ENCODE results near the gene NTN4.
"Not testable (repeated sequence)": the region's sequence is repeated elsewhere in the genome, so short reads cannot be mapped to it uniquely, and the experiment has no call there.

NTN4 gene

DNA sequence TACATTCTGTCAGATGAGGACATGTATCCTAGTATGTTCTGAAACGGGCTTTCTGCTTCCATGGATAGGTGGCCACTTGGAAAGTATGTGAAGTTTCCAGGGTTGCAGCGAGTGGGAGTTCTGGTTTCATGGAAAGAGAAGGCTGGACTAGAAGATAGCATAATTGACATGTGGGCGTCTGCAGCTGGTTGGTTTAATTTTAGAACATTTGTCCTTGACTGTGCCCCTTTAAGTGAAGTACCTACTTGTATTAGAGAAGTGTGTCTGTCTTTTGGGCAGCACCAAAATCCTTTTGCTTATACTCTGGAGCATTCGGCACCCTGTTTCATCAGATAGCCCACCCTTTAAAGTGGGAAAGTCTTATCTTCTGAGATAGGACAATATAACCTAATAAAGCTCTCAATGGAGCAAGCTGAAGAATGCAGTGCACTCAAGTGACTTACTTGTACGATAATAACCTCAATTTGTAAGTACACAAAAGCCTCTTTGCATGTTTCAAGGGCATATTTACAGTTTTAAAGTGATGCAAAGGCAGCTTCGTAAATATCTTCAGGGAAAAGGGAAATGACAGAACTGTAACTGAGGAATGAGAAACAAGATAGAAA is 35.2 kb downstream of the NTN4 start:
- DNase-seq (ENCODE audit: low read depth in 2 of 2): no peak

GRCh38 chr12:95746062-95746461 is 44.5 kb downstream of the NTN4 start:
- DNase-seq (ENCODE audit: low read depth in 2 of 2): not testable (repeated sequence)

GRCh38 chr12:95742586-95742985 is 48.0 kb downstream of the NTN4 start:
- DNase-seq (ENCODE audit: low read depth in 2 of 2): no peak

GRCh38 chr12:95741635-95742034 is 48.9 kb downstream of the NTN4 start:
- no peak for DNase-seq (ENCODE audit: low read depth in 2 of 2)

DNA sequence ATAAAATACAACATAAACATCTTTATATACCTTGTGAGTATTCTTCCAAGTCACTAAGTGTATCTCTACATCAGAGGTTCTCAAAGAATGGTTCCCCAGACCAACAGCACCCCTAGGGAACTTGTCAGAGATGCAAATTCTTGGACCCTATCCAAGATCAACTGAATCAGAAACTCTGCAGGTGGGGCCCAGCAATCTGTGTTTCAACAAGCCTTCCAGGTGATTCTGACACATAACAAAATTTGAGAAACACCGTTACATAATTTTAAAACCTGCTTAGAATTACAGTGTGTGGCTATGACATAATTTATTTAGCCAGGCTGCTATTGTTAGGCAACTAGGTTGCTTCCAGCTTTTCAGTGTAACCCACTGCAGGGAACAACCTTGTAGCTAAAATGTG is 49.8 kb downstream of the NTN4 start:
- DNase-seq (ENCODE audit: low read depth in 2 of 2): no peak

GRCh38 chr12:95739561-95740313 is 50.8 kb downstream of the NTN4 start:
- DNase-seq (ENCODE audit: low read depth in 2 of 2): no peak

DNA sequence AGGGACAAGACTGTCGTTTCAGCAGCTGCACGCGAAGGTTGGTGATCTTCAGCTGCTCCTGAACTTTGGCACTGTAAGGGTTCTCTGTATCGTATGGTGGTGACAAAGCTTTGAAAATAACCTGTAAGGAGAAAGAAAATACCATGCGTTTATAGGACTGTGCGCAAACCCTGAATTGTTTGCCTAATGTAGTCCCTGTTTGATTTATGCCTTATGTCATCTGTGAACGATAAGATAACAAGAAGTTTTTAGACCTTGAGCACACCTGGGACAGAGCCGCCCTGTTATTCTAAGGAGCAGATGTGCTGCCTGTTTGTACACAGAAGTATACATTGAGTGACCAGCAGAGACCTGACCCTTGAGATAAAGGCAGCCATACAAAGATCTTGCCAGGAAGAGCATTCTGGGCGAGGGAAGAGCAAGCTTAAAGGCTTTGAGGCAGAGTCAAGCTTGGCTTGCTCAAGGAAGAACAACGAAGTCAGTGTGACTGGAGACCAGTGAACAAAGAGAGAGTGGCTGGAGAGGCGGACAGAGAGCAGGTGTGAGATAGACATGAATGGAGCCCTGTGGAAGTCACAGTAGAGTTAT is 52.4 kb downstream of the NTN4 start:
- DNase-seq (ENCODE audit: low read depth in 2 of 2): no peak

DNA sequence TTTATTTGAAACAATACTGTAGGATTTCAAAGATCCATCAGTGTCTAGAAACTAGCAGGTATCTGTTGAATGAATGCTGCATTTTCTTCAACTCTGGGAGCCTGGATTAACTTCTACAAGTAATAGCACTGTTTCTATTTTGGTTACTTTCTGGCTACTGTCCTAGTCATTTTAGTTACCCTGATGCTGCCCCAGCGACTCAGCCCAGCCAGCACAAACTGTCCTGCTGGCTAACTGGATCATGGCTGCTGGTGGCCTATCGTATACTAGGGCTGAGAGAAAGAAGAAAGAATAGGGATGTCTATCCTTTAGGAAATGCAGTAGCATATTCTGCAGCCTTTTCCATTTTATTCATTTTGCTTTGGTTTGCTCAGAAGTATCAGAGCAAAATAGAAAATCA is 53.9 kb downstream of the NTN4 start:
- DNase-seq (ENCODE audit: low read depth in 2 of 2): no peak

DNA sequence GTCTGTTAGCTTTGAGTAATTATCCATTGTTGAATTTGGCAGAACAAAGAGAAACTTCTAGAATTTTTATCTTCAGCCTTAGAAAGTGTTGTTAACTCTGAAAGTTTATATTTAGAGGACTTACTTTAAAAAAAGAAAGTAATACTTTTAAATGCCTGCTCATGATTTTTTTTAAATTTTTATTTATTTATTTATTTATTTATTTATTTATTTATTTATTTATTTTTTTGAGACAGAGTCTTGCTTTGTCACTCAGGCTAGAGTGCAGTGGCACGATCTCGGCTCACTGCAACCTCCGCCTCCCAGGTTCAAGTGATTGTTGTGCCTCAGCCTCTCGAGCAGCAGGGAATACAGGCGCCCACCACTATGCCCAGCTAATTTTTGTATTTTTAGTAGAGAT is 54.8 kb downstream of the NTN4 start:
- DNase-seq (ENCODE audit: low read depth in 2 of 2): not testable (repeated sequence)

- DNase-seq (ENCODE audit: low read depth in 2 of 2): no peak
These were observed 57.3 kb downstream of the NTN4 start for GRCh38 chr12:95733141-95733825.

GRCh38 chr12:95731519-95731958 is 59.0 kb downstream of the NTN4 start:
- DNase-seq (ENCODE audit: low read depth in 2 of 2): no peak

DNA sequence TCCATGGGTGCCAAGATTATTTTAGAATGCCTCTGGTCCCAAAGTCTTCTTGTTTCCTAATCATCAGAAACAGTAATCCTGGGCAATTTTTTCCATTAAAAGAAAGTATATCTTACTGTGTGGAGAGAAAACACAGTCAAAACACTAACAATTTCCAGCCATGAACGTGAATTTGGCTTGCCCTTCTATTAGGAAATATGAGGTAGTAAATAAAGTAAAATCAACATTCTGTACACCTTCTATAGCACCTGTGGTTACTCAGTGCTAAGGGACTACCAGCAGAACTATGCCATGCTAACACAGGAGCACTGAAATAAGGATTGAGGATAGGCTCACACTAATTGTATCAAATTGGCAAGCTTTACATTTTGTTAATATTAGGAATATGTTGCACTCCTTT is 60.1 kb downstream of the NTN4 start:
- DNase-seq (ENCODE audit: low read depth in 2 of 2): no peak

DNA sequence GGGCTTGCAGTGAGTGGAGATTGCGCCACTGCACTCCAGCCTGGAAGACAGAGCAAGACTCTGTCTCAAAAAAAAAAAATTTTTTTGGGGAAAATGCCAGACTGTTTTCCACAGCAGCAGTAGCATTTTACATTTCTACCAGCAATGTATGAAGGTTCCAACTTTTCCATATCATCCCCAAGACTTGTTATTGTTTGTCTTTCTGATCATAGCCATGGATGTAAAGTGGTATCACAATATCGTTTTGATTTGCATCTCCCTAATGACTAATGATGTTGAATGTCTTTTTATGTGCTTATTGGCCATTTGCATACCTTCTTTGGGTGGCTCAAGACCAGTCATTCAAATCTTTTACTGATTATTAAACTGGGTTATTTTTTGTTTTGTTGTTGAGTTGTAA is 63.7 kb downstream of the NTN4 start:
- DNase-seq (ENCODE audit: low read depth in 2 of 2): no peak

DNA sequence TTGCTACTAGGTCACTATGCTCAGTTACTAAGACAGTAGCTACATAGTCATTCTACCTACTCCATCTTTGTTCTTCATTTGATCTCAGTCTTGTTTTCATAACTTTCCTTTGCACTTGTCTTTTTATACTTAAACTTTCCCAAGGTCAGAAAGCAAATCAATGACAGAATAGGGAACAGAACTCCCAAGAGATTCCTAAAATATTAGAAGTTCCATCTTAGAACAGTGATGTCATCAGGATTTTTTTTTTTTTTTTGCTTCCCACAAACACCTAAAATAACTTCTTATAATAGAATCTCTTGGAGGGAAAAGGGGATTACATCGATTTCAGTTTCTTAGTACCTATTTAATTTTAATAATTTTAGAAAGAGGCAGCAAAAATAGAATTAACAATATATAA is 65.8 kb downstream of the NTN4 start:
- DNase-seq (ENCODE audit: low read depth in 2 of 2): no peak

- DNase-seq (ENCODE audit: low read depth in 2 of 2): no peak
These were observed 66.7 kb downstream of the NTN4 start for GRCh38 chr12:95723693-95724384.

DNA sequence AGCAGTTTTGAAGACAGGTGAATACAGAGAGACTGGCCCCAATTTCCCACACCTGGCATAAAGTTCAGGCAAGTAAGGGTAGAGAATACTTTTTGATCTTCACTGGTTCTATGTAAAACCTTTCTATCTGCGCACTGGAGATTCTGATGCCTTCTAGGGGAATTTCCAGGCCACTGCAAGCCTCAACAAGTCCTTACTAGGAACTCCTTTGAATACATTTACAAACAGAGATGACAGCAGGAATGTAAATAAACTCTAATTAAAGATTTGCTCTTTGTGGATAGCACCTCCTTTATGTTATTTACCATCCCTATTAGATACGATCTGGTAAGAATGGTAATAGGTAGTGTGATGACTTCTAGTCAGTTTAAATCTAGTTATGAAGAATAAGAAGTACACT is 69.2 kb downstream of the NTN4 start:
- no peak for DNase-seq (ENCODE audit: low read depth in 2 of 2)

DNA sequence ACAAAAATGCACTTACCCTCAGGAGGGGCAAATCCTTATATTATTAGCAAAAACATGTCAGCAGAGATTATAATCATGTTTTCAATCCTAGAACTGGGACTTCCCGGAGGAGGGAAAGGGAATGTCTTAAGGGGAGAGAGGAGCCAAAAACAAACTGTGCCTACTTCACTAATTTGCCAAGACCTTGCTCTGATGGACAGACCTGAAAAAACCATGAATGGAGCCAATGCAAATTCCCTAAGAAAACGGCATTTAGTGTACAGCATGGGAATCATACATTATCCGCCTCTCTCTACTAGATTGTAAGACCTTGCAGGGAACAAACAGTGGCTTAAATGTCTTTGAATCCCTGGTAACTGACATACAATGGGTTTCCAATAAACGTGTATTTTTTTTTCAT is 70.4 kb downstream of the NTN4 start:
- no peak for DNase-seq (ENCODE audit: low read depth in 2 of 2)

GRCh38 chr12:95718772-95719171 is 71.8 kb downstream of the NTN4 start:
- no peak for DNase-seq (ENCODE audit: low read depth in 2 of 2)

GRCh38 chr12:95718006-95718431 is 72.5 kb downstream of the NTN4 start:
- DNase-seq (ENCODE audit: low read depth in 2 of 2): no peak

GRCh38 chr12:95717316-95717928 is 73.1 kb downstream of the NTN4 start:
- no peak for DNase-seq (ENCODE audit: low read depth in 2 of 2)

GRCh38 chr12:95715177-95715576 is 75.4 kb downstream of the NTN4 start:
- no peak for DNase-seq (ENCODE audit: low read depth in 2 of 2)

GRCh38 chr12:95712269-95712668 is 78.3 kb downstream of the NTN4 start:
- no peak for DNase-seq (ENCODE audit: low read depth in 2 of 2)

Measured in stimulated activated CD4-positive, alpha-beta T cell treated with anti-CD3 and anti-CD28 coated beads, Interleukin-15, amount 100 ng/mL, for 48 hours (primary cell).